Loucy (cell line): ENCODE data around the gene CRYZL1.
"Not testable (repeated sequence)": the region's sequence is repeated elsewhere in the genome, so short reads cannot be mapped to it uniquely, and the experiment has no call there.

Experiments used
- H2AFZ ChIP-seq: fragments of 200-600 bp; sonication (generic); 2 replicates; pipeline ENCODE4 v1.6.0; 2016; ENCODE audit warnings: antibody characterized with exemption, mild to moderate bottlenecking, low read length, moderate library complexity
- H3F3A ChIP-seq: fragments of 200-600 bp; 2 replicates; pipeline ENCODE4 v1.6.0; 2016; ENCODE audit warnings: antibody characterized with exemption, low read depth, mild to moderate bottlenecking
- H3K27me3 ChIP-seq: fragments of 200-600 bp; sonication (generic); 2 replicates; pipeline ENCODE4 v1.6.1; 2014; ENCODE audit warnings: low read length, mild to moderate bottlenecking; ENCODE audit not compliant: insufficient read depth, poor library complexity, severe bottlenecking
- H3K36me3 ChIP-seq: fragments of 200-600 bp; sonication (generic); 2 replicates; pipeline ENCODE4 v1.6.1; 2016; ENCODE audit warnings: low read length; ENCODE audit not compliant: insufficient read depth
- H3K4me1 ChIP-seq: fragments of 200-600 bp; sonication (generic); 2 replicates; pipeline ENCODE4 v1.5.1; 2014; ENCODE audit warnings: low read length, mild to moderate bottlenecking; ENCODE audit not compliant: insufficient read depth, poor library complexity, severe bottlenecking
- H3K4me2 ChIP-seq: fragments of 200-600 bp; sonication (generic); 2 replicates; pipeline ENCODE4 v1.6.0; 2014; ENCODE audit warnings: antibody characterized with exemption, low read length, low read depth, mild to moderate bottlenecking; ENCODE audit not compliant: poor library complexity, severe bottlenecking
- H3K4me3 ChIP-seq: fragments of 200-600 bp; sonication (generic); 2 replicates; pipeline ENCODE4 v1.5.1; 2014; ENCODE audit warnings: low read length, mild to moderate bottlenecking, mixed read lengths; ENCODE audit not compliant: poor library complexity, severe bottlenecking
- H3K79me2 ChIP-seq: fragments of 200-600 bp; sonication (generic); 2 replicates; pipeline ENCODE4 v1.6.1; 2014; ENCODE audit warnings: low read length; ENCODE audit not compliant: insufficient read depth
- H3K9ac ChIP-seq: fragments of 200-600 bp; sonication (generic); 2 replicates; pipeline ENCODE4 v1.6.0; 2014; ENCODE audit warnings: mild to moderate bottlenecking, low read depth, low read length, moderate library complexity; ENCODE audit not compliant: poor library complexity, severe bottlenecking
- H3K9me2 ChIP-seq: fragments of 200-600 bp; sonication (generic); replicated peaks from 2 replicates; pipeline ENCODE4 v1.6.1; 2016; ENCODE audit warnings: low read depth, low read length, mixed read lengths
- H3K9me3 ChIP-seq: fragments of 200-600 bp; sonication (generic); 2 replicates; pipeline ENCODE4 v1.6.1; 2014; ENCODE audit warnings: mild to moderate bottlenecking, antibody characterized with exemption, low read length, low read depth; ENCODE audit not compliant: insufficient read depth
- H4K20me1 ChIP-seq: fragments of 200-600 bp; sonication (generic); 2 replicates; pipeline ENCODE4 v1.6.0; 2014; ENCODE audit warnings: antibody characterized with exemption, low read length, mild to moderate bottlenecking; ENCODE audit not compliant: insufficient read depth, poor library complexity, severe bottlenecking
- CTCF ChIP-seq: fragments of 200-600 bp; sonication (generic); conservative IDR thresholded peaks from 2 replicates; pipeline ENCODE4 v1.5.1; 2014; ENCODE audit warnings: mild to moderate bottlenecking, antibody characterized with exemption, low read length
- EZH2phosphoT487 ChIP-seq: fragments of 200-600 bp; IDR thresholded peaks from 2 replicates; pipeline ENCODE4 v1.6.1; 2018; ENCODE audit warnings: antibody characterized with exemption, mild to moderate bottlenecking, moderate library complexity, borderline replicate concordance

Gene CRYZL1

GRCh38 chr21:33584455-33584854, 57.1 kb downstream of the CRYZL1 start:
- H3K4me1 ChIP-seq = peaks cover 29% of the 10 kb centered on the region
- H3K9me3 ChIP-seq = no peaks in the 10 kb centered on the region
- TF ChIP-seq EZH2phosphoT487 = no peak
- TF ChIP-seq CTCF = no peak
- H3K9me2 ChIP-seq = no peaks in the 10 kb centered on the region
- H4K20me1 ChIP-seq = peaks cover 11% of the 10 kb centered on the region
- peak overlapping the region; percentile 91 for H3K4me2 ChIP-seq
- H3F3A ChIP-seq = peaks cover 3% of the 10 kb centered on the region; the same call in 1 of the 2 replicates
- no peak overlapping the region for H2AFZ ChIP-seq
- H3K36me3 ChIP-seq = peaks cover under 1% of the 10 kb centered on the region; the same call in 1 of the 2 replicates
- H3K4me3 ChIP-seq = no peak overlapping the region
- H3K79me2 ChIP-seq = peaks cover 39% of the 10 kb centered on the region
- no peaks in the 10 kb centered on the region for H3K27me3 ChIP-seq
- no peak overlapping the region for H3K9ac ChIP-seq

- no peaks in the 10 kb centered on the region for H3K9me2 ChIP-seq
- H3K9ac ChIP-seq = no peak overlapping the region
- H3K4me3 ChIP-seq = no peak overlapping the region
- H4K20me1 ChIP-seq = no peaks in the 10 kb centered on the region
- H3K27me3 ChIP-seq = no peaks in the 10 kb centered on the region
- no peak overlapping the region for H2AFZ ChIP-seq
- peaks cover 3% of the 10 kb centered on the region; the same call in 1 of the 2 replicates for H3F3A ChIP-seq
- peaks cover 4% of the 10 kb centered on the region for H3K4me1 ChIP-seq
- H3K4me2 ChIP-seq = no peak overlapping the region
- TF ChIP-seq CTCF = no peak
- TF ChIP-seq EZH2phosphoT487 = no peak
- H3K79me2 ChIP-seq = no peaks in the 10 kb centered on the region
- peaks cover 50% of the 10 kb centered on the region for H3K36me3 ChIP-seq
- no peaks in the 10 kb centered on the region for H3K9me3 ChIP-seq
These were observed 62.5 kb downstream of the CRYZL1 start for GRCh38 chr21:33578959-33579542.

GRCh38 chr21:33578214-33578613, 63.3 kb downstream of the CRYZL1 start:
- Histone ChIP-seq H3K79me2 (no peaks in the 10 kb centered on the region), H3K9ac (no peak overlapping the region), H4K20me1 (no peaks in the 10 kb centered on the region), H2AFZ (no peak overlapping the region), H3K9me2 (no peaks in the 10 kb centered on the region), H3K27me3 (no peaks in the 10 kb centered on the region), H3K4me1 (peaks cover 4% of the 10 kb centered on the region), H3F3A (no peaks in the 10 kb centered on the region; the same call in 1 of the 2 replicates), H3K36me3 (peaks cover 58% of the 10 kb centered on the region), H3K4me3 (no peak overlapping the region), H3K9me3 (no peaks in the 10 kb centered on the region), H3K4me2 (no peak overlapping the region)
- TF ChIP-seq CTCF = no peak
- TF ChIP-seq EZH2phosphoT487 = no peak

- H3K9me3 ChIP-seq, H3K9me2 ChIP-seq, H3K4me3 ChIP-seq, H3K4me1 ChIP-seq, H3K4me2 ChIP-seq, H4K20me1 ChIP-seq, H3K9ac ChIP-seq, H3K79me2 ChIP-seq, H3F3A ChIP-seq, H2AFZ ChIP-seq, H3K27me3 ChIP-seq: not testable (repeated sequence)
- peaks cover 71% of the 10 kb centered on the region for H3K36me3 ChIP-seq
These were observed 64.8 kb downstream of the CRYZL1 start for GRCh38 chr21:33576741-33577141.
